IgD-negative memory B cell (primary cell): Measurements from ENCODE around the gene HOXB5. TPM values are rescaled to one million over a fixed set of nuclear protein-coding genes. Genes with fewer than 3 reads are reported as not detected.

Source experiments
- H3K27ac Mint-ChIP-seq, 3 donors: one replicate each; pipeline ENCODE4 v1.8.0; 2020 to 2022; ENCODE audit warnings: mild to moderate bottlenecking in 3 of 3, mixed read lengths in 3 of 3, moderate library complexity in 1 of 3
- H3K27me3 Mint-ChIP-seq: one replicate; pipeline ENCODE4 v1.8.0; 2021; ENCODE audit warnings: mixed read lengths
- H3K36me3 Mint-ChIP-seq: one replicate; pipeline ENCODE4 v1.8.0; 2020; ENCODE audit warnings: mild to moderate bottlenecking, mixed read lengths
- H3K4me1 Mint-ChIP-seq, 3 donors: one replicate each; pipeline ENCODE4 v1.8.0; 2020 to 2022; ENCODE audit warnings: mixed read lengths in 3 of 3, mild to moderate bottlenecking in 1 of 3
- H3K4me3 Mint-ChIP-seq, 4 donors: one replicate each; pipeline ENCODE4 v1.8.0; 2020 to 2022; ENCODE audit warnings: mild to moderate bottlenecking in 4 of 4, mixed read lengths in 4 of 4, moderate library complexity in 3 of 4
- H3K9me3 Mint-ChIP-seq, 3 donors: one replicate each; pipeline ENCODE4 v1.8.0; 2020 to 2021; ENCODE audit warnings: mixed read lengths in 3 of 3, mild to moderate bottlenecking in 1 of 3
- polyA plus RNA-seq: library from polyadenylated mRNA; unstranded; fragments of 300-500 nt; fragmentation: Illumina TruSeq; gene quantifications from one replicate; pipeline ENCODE4 v1.2.3, GENCODE V29; 2021

Gene HOXB5
- not detected for polyA plus RNA-seq

- H3K27me3 Mint-ChIP-seq: peaks cover 80% of the 10 kb centered on the region
- H3K4me3 Mint-ChIP-seq: peak within 1 kb of the TSS; percentile 58 to 79 (median 66)
- no peaks in the 10 kb centered on the region for H3K36me3 Mint-ChIP-seq
- peaks cover 17 to 21% (median 21%) of the 10 kb centered on the region in 3 donors for H3K4me1 Mint-ChIP-seq
- peak within 1 kb of the TSS; percentile 89 to 90 (median 90) for H3K27ac Mint-ChIP-seq
- peaks cover 0 to 2% (median 0%) of the 10 kb centered on the region in 3 donors for H3K9me3 Mint-ChIP-seq
These were observed at the start of gene HOXB5 for GRCh38 chr17:48593126-48593829. TSS of gene HOXB5 (minus strand) at chr17:48593779. CDS start at chr17:48593682, 97 bp downstream.

GRCh38 chr17:48642843-48643696 is 49.5 kb upstream of the HOXB5 start:
- H3K9me3 Mint-ChIP-seq: peaks cover 0 to 2% (median 0%) of the 10 kb centered on the region in 3 donors
- peaks cover 4 to 12% (median 10%) of the 10 kb centered on the region in 3 donors for H3K4me1 Mint-ChIP-seq
- peaks cover 4% of the 10 kb centered on the region for H3K36me3 Mint-ChIP-seq
- peaks cover 60% of the 10 kb centered on the region for H3K27me3 Mint-ChIP-seq
- no peak overlapping the region for H3K27ac Mint-ChIP-seq
- peak overlapping the region in 1 of 4 donors; percentile 37 for H3K4me3 Mint-ChIP-seq

- H3K4me1 Mint-ChIP-seq: peaks cover 2 to 11% (median 5%) of the 10 kb centered on the region in 3 donors
- H3K9me3 Mint-ChIP-seq: peaks cover 0 to 2% (median 0%) of the 10 kb centered on the region in 3 donors
- no peak overlapping the region for H3K4me3 Mint-ChIP-seq
- H3K27me3 Mint-ChIP-seq: peaks cover 67% of the 10 kb centered on the region
- peak overlapping the region in 2 of 3 donors; percentile 1 to 10 for H3K27ac Mint-ChIP-seq
- peaks cover 4% of the 10 kb centered on the region for H3K36me3 Mint-ChIP-seq
These were observed 48.7 kb upstream of the HOXB5 start for GRCh38 chr17:48642059-48642842.

GRCh38 chr17:48641541-48642058 is 48.0 kb upstream of the HOXB5 start:
- Mint-ChIP-seq H3K4me1 (peaks cover 2 to 11% (median 3%) of the 10 kb centered on the region in 3 donors), H3K27me3 (peaks cover 72% of the 10 kb centered on the region), H3K36me3 (peaks cover 4% of the 10 kb centered on the region), H3K27ac (peak overlapping the region in 2 of 3 donors; percentile 1 to 10), H3K4me3 (peak overlapping the region in 1 of 4 donors; percentile 33), H3K9me3 (peaks cover 0 to 2% (median 0%) of the 10 kb centered on the region in 3 donors)

- Mint-ChIP-seq H3K36me3 (peaks cover 4% of the 10 kb centered on the region), H3K27ac (no peak overlapping the region), H3K27me3 (peaks cover 75% of the 10 kb centered on the region), H3K9me3 (peaks cover 0 to 2% (median 0%) of the 10 kb centered on the region in 3 donors), H3K4me3 (no peak overlapping the region), H3K4me1 (peaks cover 2 to 10% (median 3%) of the 10 kb centered on the region in 3 donors)
These were observed 47.2 kb upstream of the HOXB5 start for GRCh38 chr17:48640858-48641180.

- peaks cover 4% of the 10 kb centered on the region for H3K36me3 Mint-ChIP-seq
- H3K4me3 Mint-ChIP-seq: no peak overlapping the region
- H3K27me3 Mint-ChIP-seq: peaks cover 75% of the 10 kb centered on the region
- peaks cover 0 to 2% (median 0%) of the 10 kb centered on the region in 3 donors for H3K9me3 Mint-ChIP-seq
- no peak overlapping the region for H3K27ac Mint-ChIP-seq
- H3K4me1 Mint-ChIP-seq: peaks cover 2 to 7% (median 3%) of the 10 kb centered on the region in 3 donors
These were observed 46.6 kb upstream of the HOXB5 start for GRCh38 chr17:48639982-48640857.

- peaks cover 0 to 2% (median 0%) of the 10 kb centered on the region in 3 donors for H3K9me3 Mint-ChIP-seq
- H3K27me3 Mint-ChIP-seq: peaks cover 76% of the 10 kb centered on the region
- peaks cover 2 to 11% (median 3%) of the 10 kb centered on the region in 3 donors for H3K4me1 Mint-ChIP-seq
- H3K36me3 Mint-ChIP-seq: peaks cover 2% of the 10 kb centered on the region
- H3K4me3 Mint-ChIP-seq: no peak overlapping the region
- H3K27ac Mint-ChIP-seq: no peak overlapping the region
These were observed 45.6 kb upstream of the HOXB5 start for GRCh38 chr17:48639136-48639535.

- Mint-ChIP-seq H3K4me3 (no peak overlapping the region), H3K27ac (no peak overlapping the region), H3K36me3 (peaks cover 3% of the 10 kb centered on the region), H3K9me3 (peaks cover 0 to 2% (median 0%) of the 10 kb centered on the region in 3 donors), H3K27me3 (peaks cover 72% of the 10 kb centered on the region), H3K4me1 (peaks cover 2 to 15% (median 3%) of the 10 kb centered on the region in 3 donors)
These were observed 44.0 kb upstream of the HOXB5 start for GRCh38 chr17:48637323-48638260.

- Mint-ChIP-seq H3K27me3 (peaks cover 65% of the 10 kb centered on the region), H3K4me1 (peaks cover 1 to 12% (median 2%) of the 10 kb centered on the region in 3 donors), H3K9me3 (peaks cover 0 to 1% (median 0%) of the 10 kb centered on the region in 3 donors), H3K36me3 (peaks cover 3% of the 10 kb centered on the region), H3K4me3 (peak overlapping the region in 2 of 4 donors; percentile 4 to 17), H3K27ac (peak overlapping the region in 2 of 3 donors; percentile 28 to 87)
These were observed 42.8 kb upstream of the HOXB5 start for GRCh38 chr17:48636177-48637018.

GRCh38 chr17:48634493-48635208 is 41.1 kb upstream of the HOXB5 start:
- H3K27ac Mint-ChIP-seq: peak overlapping the region in 1 of 3 donors; percentile 5
- H3K9me3 Mint-ChIP-seq: no peaks in the 10 kb centered on the region
- peak overlapping the region in 2 of 4 donors; percentile 2 to 12 for H3K4me3 Mint-ChIP-seq
- peaks cover 0 to 12% (median 2%) of the 10 kb centered on the region in 3 donors for H3K4me1 Mint-ChIP-seq
- H3K27me3 Mint-ChIP-seq: peaks cover 66% of the 10 kb centered on the region
- H3K36me3 Mint-ChIP-seq: peaks cover 1% of the 10 kb centered on the region

- Mint-ChIP-seq H3K9me3 (no peaks in the 10 kb centered on the region), H3K36me3 (peaks cover 1% of the 10 kb centered on the region), H3K27ac (peak overlapping the region in 1 of 3 donors; percentile 74), H3K27me3 (peaks cover 71% of the 10 kb centered on the region), H3K4me1 (peaks cover 0 to 12% (median 2%) of the 10 kb centered on the region in 3 donors), H3K4me3 (no peak overlapping the region)
These were observed 39.7 kb upstream of the HOXB5 start for GRCh38 chr17:48633266-48633677.
